Ishikawa (cell line): ENCODE results near the gene FCHSD2.

Source experiments
- CREB1 ChIP-seq: IDR thresholded peaks from 2 replicates; pipeline ENCODE4 v1.6.1; 2012; ENCODE audit warnings: low read depth
- EGR1 ChIP-seq: IDR thresholded peaks from 2 replicates; pipeline ENCODE4 v1.6.1; 2012
- EP300 ChIP-seq: IDR thresholded peaks from 2 replicates; pipeline ENCODE4 v1.6.1; 2012; ENCODE audit warnings: borderline replicate concordance
- MAX ChIP-seq: IDR thresholded peaks from 2 replicates; pipeline ENCODE4 v1.6.1; 2012
- RAD21 ChIP-seq: IDR thresholded peaks from 2 replicates; pipeline ENCODE4 v1.6.1; 2012; ENCODE audit warnings: low read depth
- REST ChIP-seq: IDR thresholded peaks from 2 replicates; pipeline ENCODE4 v1.6.1; 2012; ENCODE audit warnings: low read depth, mild to moderate bottlenecking
- TAF1 ChIP-seq: IDR thresholded peaks from 2 replicates; pipeline ENCODE4 v1.6.1; 2012; ENCODE audit warnings: low read depth, mild to moderate bottlenecking
- USF1 ChIP-seq: IDR thresholded peaks from 2 replicates; pipeline ENCODE4 v1.6.1; 2012
- YY1 ChIP-seq: IDR thresholded peaks from 2 replicates; pipeline ENCODE4 v1.6.1; 2012; ENCODE audit warnings: low read depth

GRCh38 chr11:73074319-73074718 is 67.8 kb downstream of the FCHSD2 start:
- no peak for TF ChIP-seq EP300
- no peak for TF ChIP-seq EGR1
- TF ChIP-seq TAF1 = no peak
- TF ChIP-seq CREB1 = no peak
- TF ChIP-seq MAX = no peak
- TF ChIP-seq YY1 = no peak
- no peak for TF ChIP-seq USF1
- no peak for TF ChIP-seq RAD21
- TF ChIP-seq REST = no peak
